ENCODE data around the gene C19orf33.

C19orf33 gene

DNA sequence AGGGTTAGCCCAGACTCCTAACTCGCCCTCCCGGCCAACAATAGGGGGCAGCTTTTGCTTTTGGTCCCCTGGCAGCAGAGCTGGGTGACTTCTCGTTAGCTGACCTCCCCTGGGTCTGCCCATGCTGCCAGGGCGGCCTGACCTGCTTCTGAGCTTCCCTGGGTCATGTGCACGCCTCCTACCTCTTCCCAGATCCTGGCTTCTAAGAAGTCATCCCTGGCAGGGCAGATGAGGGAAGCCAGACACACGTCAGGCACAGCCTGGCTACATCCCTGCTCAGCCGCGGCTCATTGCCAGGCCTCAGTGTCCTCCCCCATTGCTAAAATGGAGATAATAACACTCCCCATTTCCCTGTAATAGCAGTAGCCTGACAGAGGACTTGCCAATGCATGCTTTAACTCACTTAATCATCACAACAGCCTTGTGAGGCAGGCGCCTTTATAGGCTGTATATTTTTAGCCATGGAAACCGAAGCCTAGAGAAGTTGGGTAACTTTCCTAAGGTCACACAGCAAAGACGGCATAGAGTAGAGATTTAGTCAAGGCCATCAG lies 17.7 kb downstream of the C19orf33 start:
- DNase-seq (ENCODE audit: low spot score) = no peak
- in situ Hi-C loops (cut with MboI; ENCODE audit: low pct_unique_long_range_greater_than_20kb, low sequenced_read_pairs, unreplicated experiment) = loop anchor here (10.0 kb wide), 1 partner anchor 87 kb away; no protein-coding TSS in a partner anchor
- TF ChIP-seq, protein P1, sequence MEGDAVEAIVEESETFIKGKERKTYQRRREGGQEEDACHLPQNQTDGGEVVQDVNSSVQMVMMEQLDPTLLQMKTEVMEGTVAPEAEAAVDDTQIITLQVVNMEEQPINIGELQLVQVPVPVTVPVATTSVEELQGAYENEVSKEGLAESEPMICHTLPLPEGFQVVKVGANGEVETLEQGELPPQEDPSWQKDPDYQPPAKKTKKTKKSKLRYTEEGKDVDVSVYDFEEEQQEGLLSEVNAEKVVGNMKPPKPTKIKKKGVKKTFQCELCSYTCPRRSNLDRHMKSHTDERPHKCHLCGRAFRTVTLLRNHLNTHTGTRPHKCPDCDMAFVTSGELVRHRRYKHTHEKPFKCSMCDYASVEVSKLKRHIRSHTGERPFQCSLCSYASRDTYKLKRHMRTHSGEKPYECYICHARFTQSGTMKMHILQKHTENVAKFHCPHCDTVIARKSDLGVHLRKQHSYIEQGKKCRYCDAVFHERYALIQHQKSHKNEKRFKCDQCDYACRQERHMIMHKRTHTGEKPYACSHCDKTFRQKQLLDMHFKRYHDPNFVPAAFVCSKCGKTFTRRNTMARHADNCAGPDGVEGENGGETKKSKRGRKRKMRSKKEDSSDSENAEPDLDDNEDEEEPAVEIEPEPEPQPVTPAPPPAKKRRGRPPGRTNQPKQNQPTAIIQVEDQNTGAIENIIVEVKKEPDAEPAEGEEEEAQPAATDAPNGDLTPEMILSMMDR (IDR thresholded peaks at IDR 0.05; ENCODE audit: extremely low read depth, insufficient read depth, missing control alignments) = no peak

DNA sequence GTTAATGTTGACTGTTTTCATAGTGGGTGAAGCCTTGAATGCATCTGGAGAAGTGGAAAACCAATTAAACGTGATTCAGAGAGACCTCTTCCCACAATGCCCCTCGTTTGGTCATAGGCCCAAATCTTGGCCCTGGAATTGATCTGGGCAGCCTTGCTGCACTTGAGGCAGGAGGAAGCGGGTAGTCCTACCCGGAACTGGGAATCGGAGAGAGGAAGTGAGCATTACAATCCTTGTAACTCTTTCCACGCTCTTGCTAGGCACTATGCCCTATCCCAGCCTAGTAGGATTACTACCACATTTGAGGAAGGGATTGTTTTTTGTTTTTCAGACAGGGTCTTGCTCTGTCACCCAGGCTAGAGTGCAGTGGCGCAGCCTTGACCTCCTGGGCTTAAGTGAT lies 19.2 kb downstream of the C19orf33 start:
- in situ Hi-C loops (cut with MboI; ENCODE audit: low pct_unique_long_range_greater_than_20kb, low sequenced_read_pairs, unreplicated experiment) = loop anchor here (10.0 kb wide), 1 partner anchor 88 kb away; no protein-coding TSS in a partner anchor
- no peak for DNase-seq (ENCODE audit: low spot score)
- TF ChIP-seq, protein P1 (IDR thresholded peaks at IDR 0.05; ENCODE audit: extremely low read depth, insufficient read depth, missing control alignments) = no peak

DNA sequence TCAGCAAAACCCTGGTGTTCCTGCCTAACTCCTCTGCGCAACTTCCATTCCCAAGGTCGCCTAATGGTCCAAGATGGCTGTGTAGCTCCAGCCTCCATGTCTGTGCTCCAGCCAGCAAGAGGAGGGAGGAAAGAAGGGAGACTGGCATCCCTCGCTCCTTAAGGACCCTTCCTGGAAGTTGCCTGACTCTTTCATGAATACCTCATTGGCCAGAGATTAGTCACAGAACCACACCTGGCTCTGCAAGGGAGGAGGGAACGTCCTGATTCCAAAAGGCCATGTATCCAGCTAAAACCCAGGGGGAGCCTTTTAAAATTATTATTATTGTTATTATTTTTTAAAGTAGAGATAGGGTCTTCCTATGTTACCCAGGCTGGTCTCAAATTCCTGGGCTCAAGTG lies 20.4 kb downstream of the C19orf33 start:
- DNase-seq (ENCODE audit: low spot score) = no peak
- in situ Hi-C loops (cut with MboI; ENCODE audit: low pct_unique_long_range_greater_than_20kb, low sequenced_read_pairs, unreplicated experiment) = loop anchor here (10.0 kb wide), 1 partner anchor 90 kb away; no protein-coding TSS in a partner anchor
- TF ChIP-seq, protein P1 (IDR thresholded peaks at IDR 0.05; ENCODE audit: extremely low read depth, insufficient read depth, missing control alignments) = no peak

DNA sequence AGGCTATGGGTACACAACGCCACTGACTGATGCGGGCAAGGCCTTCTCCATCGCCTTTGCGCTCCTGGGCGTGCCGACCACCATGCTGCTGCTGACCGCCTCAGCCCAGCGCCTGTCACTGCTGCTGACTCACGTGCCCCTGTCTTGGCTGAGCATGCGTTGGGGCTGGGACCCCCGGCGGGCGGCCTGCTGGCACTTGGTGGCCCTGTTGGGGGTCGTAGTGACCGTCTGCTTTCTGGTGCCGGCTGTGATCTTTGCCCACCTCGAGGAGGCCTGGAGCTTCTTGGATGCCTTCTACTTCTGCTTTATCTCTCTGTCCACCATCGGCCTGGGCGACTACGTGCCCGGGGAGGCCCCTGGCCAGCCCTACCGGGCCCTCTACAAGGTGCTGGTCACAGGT lies 22.5 kb downstream of the C19orf33 start:
- in situ Hi-C loops (cut with MboI; ENCODE audit: low pct_unique_long_range_greater_than_20kb, low sequenced_read_pairs, unreplicated experiment) = loop anchor here (10.0 to 25.0 kb wide), 2 partner anchors 92 to 414 kb away; partner anchors contain the start of genes SIPA1L3 and WDR87
- no peak for DNase-seq (ENCODE audit: low spot score)
- TF ChIP-seq, protein P1 (IDR thresholded peaks at IDR 0.05; ENCODE audit: extremely low read depth, insufficient read depth, missing control alignments) = no peak

DNA sequence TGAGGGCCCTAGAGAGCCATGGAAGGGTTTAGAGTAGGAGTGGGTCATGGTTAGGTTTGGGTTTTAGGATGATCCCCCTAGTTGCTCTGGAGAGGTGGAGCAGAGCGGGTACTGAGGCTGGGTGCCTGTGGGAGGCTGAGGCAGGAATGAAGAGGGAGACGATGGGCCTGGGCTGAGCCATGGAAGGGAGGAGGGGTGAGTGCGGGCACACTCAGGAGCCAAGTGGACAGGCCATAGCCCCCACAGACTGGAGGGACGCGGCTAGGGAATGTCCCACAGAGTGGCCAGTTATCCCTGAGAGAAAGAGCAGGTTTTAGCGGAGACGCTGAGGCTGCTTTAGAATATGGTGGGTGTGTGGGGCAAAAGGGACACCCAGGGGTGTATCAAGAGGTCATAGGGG lies 25.6 kb downstream of the C19orf33 start:
- TF ChIP-seq, protein P1 (IDR thresholded peaks at IDR 0.05; ENCODE audit: extremely low read depth, insufficient read depth, missing control alignments) = no peak
- in situ Hi-C loops (cut with MboI; ENCODE audit: low pct_unique_long_range_greater_than_20kb, low sequenced_read_pairs, unreplicated experiment) = loop anchor here (5.0 to 25.0 kb wide), 3 partner anchors 77 to 417 kb away; partner anchors contain the start of genes SIPA1L3 and WDR87
- no peak for DNase-seq (ENCODE audit: low spot score)

DNA sequence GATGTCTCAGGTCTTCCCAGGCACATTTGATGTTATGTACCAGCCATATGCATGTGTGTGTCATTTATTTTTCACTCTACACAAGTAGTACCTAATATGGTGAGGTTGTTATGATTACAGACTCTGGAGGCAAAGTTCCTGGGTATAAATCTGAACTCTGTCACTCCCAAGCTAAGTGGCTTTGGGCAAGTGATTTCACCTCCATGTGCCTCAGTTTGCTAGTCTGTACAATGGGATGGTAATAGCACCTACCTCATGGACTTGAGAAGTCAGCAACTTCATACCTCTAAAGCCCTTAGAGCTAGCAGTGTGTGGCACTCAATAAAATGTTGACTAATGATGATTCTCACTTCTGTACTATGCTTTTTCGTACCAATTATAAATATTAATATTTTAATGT lies 27.7 kb downstream of the C19orf33 start:
- in situ Hi-C loops (cut with MboI; ENCODE audit: low pct_unique_long_range_greater_than_20kb, low sequenced_read_pairs, unreplicated experiment) = loop anchor here (5.0 to 25.0 kb wide), 2 partner anchors 79 to 419 kb away; partner anchors contain the start of genes SIPA1L3 and WDR87
- TF ChIP-seq, protein P1 (IDR thresholded peaks at IDR 0.05; ENCODE audit: extremely low read depth, insufficient read depth, missing control alignments) = no peak
- DNase-seq (ENCODE audit: low spot score) = no peak

All from GM13977 (cell line).